ENCODE results near the gene RBM34. TPM values are rescaled to one million over a fixed set of nuclear protein-coding genes. Genes with fewer than 3 reads are reported as not detected.

RBM34 gene
- total and polyA plus RNA-seq, 4 donors: 51.0 to 71.7 (median 54.7) TPM

DNA sequence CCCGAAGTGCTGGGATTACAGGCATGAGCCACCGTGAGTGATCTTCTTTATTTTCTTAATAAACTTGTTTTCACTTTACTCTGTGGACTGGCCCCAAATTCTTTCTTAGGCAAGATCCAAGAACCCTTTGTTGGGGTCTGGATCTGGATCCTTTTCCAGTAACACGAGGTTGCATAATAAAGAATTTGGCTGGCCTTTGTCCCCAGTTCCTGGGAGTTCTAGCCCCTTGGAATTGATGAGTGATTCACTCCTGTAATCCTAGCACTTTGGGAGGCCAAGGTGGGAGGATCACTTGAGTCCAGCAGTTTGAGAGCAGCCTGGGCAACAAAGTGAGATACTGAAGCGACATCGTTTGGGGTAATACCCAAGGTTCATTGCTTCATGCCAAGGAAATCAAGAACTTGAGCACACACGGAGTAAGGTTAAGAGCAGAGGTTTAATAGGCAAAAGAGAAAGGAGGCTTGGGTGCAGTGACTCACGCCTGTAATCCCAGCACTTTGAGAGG is 30.2 kb downstream of the RBM34 start:
- 83 to 88% methylated on average over 7 of the region's 7 CpGs for WGBS, 2 donors
- H3K27ac ChIP-seq (ENCODE audit: low read depth in 1 of 2, low read length in 2 of 2): no peak overlapping the region
- H3K4me1 ChIP-seq (ENCODE audit: control insufficient read depth in 1 of 2, insufficient read depth in 2 of 2, low read length in 2 of 2): peaks cover 0 to 3% of the 10 kb centered on the region in 2 donors
- no peaks in the 10 kb centered on the region for H3K9me3 ChIP-seq (ENCODE audit: control insufficient read depth, low read length)
- H3K36me3 ChIP-seq (ENCODE audit: control insufficient read depth in 1 of 2, insufficient read depth in 2 of 2, low read length in 1 of 2): peaks cover 0 to 2% of the 10 kb centered on the region in 2 donors
- intact Hi-C loops (cut with DNase I): no loop called here
- no peaks in the 10 kb centered on the region for H3K27me3 ChIP-seq (ENCODE audit: control insufficient read depth in 1 of 2, insufficient read depth in 2 of 2, low read length in 1 of 2)
- H3K4me3 ChIP-seq (ENCODE audit: low read length in 2 of 2): no peak overlapping the region
- no peak for ATAC-seq (ENCODE audit: low FRiP score)
- no peak for DNase-seq

- DNase-seq: no peak
- no peaks in the 10 kb centered on the region for H3K36me3 ChIP-seq (ENCODE audit: control insufficient read depth in 1 of 2, insufficient read depth in 2 of 2, low read length in 1 of 2)
- no peak overlapping the region for H3K27ac ChIP-seq (ENCODE audit: low read depth in 1 of 2, low read length in 2 of 2)
- 92 to 93% methylated on average over 4 of the region's 4 CpGs for WGBS, 2 donors
- peaks cover 0 to 3% of the 10 kb centered on the region in 2 donors for H3K4me1 ChIP-seq (ENCODE audit: control insufficient read depth in 1 of 2, insufficient read depth in 2 of 2, low read length in 2 of 2)
- no peaks in the 10 kb centered on the region for H3K9me3 ChIP-seq (ENCODE audit: control insufficient read depth, low read length)
- no peaks in the 10 kb centered on the region for H3K27me3 ChIP-seq (ENCODE audit: control insufficient read depth in 1 of 2, insufficient read depth in 2 of 2, low read length in 1 of 2)
- H3K4me3 ChIP-seq (ENCODE audit: low read length in 2 of 2): no peak overlapping the region
- ATAC-seq (ENCODE audit: low FRiP score): no peak
- intact Hi-C loops (cut with DNase I): no loop called here
Measured at GRCh38 chr1:235129774-235130570, 31.1 kb downstream of the RBM34 start.

DNA sequence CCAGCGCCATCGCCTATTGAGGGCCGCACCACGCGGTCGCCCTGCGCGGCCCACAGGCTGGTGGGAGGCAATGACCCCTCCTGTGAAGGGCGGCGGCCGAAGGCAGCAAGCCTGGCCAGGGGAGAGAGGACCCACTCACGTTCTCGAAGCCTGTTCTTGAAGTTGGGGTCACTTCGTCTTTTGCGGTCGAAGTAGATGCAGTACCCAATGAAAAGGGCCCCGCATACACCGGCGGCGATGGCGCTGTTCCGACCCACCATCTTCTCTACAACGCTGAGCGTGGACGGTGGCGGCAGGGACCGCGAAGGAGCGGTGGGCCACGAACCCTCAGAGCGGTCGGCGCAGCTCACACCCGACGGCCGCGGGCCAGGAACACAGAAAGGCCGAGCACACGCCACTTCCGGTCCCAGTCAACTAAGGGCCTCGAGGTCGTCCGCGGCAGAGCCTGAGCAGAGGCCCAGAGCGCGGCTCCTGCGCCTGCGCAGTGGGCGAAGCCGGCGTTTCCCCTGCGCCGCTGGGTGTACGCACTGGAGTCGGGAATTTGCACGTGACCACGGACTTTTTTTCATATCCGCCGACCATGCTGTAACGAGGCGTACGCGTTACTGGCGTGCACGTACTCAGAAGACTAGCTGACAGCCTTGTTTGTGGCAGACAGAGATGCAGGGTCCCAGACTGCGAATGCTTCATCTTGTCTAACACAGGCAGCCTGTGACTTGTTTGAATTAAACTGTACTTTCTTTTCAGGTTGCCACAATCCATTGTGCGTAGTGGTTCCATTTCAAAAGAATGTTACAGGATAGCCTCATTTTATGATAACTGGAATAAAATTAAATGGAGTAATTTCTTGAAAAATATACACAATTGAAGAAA is 32.4 kb downstream of the RBM34 start, which contains the start of gene TOMM20:
TOMM20 (minus strand) TSS at position 382 of the 873 bp plus-strand sequence; CDS start at position 260, 122 bp downstream.
- H3K4me3 ChIP-seq (ENCODE audit: low read length in 2 of 2): peak within 1 kb of the TSS; percentile 75 to 76
- intact Hi-C loops (cut with DNase I): no loop called here
- H3K27me3 ChIP-seq (ENCODE audit: control insufficient read depth in 1 of 2, insufficient read depth in 2 of 2, low read length in 1 of 2): no peaks in the 10 kb centered on the region
- peaks cover 0 to 3% of the 10 kb centered on the region in 2 donors for H3K4me1 ChIP-seq (ENCODE audit: control insufficient read depth in 1 of 2, insufficient read depth in 2 of 2, low read length in 2 of 2)
- peak; percentile 98 for DNase-seq
- peak; percentile 100 for ATAC-seq (ENCODE audit: low FRiP score)
- 1% methylated on average over 65 to 67 of the region's 67 CpGs for WGBS, 2 donors
- no peaks in the 10 kb centered on the region for H3K36me3 ChIP-seq (ENCODE audit: control insufficient read depth in 1 of 2, insufficient read depth in 2 of 2, low read length in 1 of 2)
- peak within 1 kb of the TSS; percentile 4 to 88 for H3K27ac ChIP-seq (ENCODE audit: low read depth in 1 of 2, low read length in 2 of 2)
- no peaks in the 10 kb centered on the region for H3K9me3 ChIP-seq (ENCODE audit: control insufficient read depth, low read length)

GRCh38 chr1:235127732-235128455 is 33.2 kb downstream of the RBM34 start:
- Histone ChIP-seq H3K36me3 (ENCODE audit: control insufficient read depth in 1 of 2, insufficient read depth in 2 of 2, low read length in 1 of 2) (no peaks in the 10 kb centered on the region), H3K9me3 (ENCODE audit: control insufficient read depth, low read length) (no peaks in the 10 kb centered on the region), H3K27me3 (ENCODE audit: control insufficient read depth in 1 of 2, insufficient read depth in 2 of 2, low read length in 1 of 2) (no peaks in the 10 kb centered on the region), H3K27ac (ENCODE audit: low read depth in 1 of 2, low read length in 2 of 2) (peak overlapping the region; percentile 4 to 88), H3K4me1 (ENCODE audit: control insufficient read depth in 1 of 2, insufficient read depth in 2 of 2, low read length in 2 of 2) (peaks cover 0 to 3% of the 10 kb centered on the region in 2 donors), H3K4me3 (ENCODE audit: low read length in 2 of 2) (peak overlapping the region; percentile 75 to 76)
- WGBS, 2 donors: 1 to 2% methylated on average over 35 of the region's 35 CpGs
- DNase-seq (no peak), ATAC-seq (ENCODE audit: low FRiP score) (no peak)
- intact Hi-C loops (cut with DNase I): no loop called here

- DNase-seq (no peak), ATAC-seq (ENCODE audit: low FRiP score) (no peak)
- no peak overlapping the region for H3K27ac ChIP-seq (ENCODE audit: low read depth in 1 of 2, low read length in 2 of 2)
- peaks cover 0 to 3% of the 10 kb centered on the region in 2 donors for H3K4me1 ChIP-seq (ENCODE audit: control insufficient read depth in 1 of 2, insufficient read depth in 2 of 2, low read length in 2 of 2)
- WGBS, 2 donors: 24 to 30% methylated on average over 4 of the region's 4 CpGs
- intact Hi-C loops (cut with DNase I): no loop called here
- H3K27me3 ChIP-seq (ENCODE audit: control insufficient read depth in 1 of 2, insufficient read depth in 2 of 2, low read length in 1 of 2): no peaks in the 10 kb centered on the region
- H3K36me3 ChIP-seq (ENCODE audit: control insufficient read depth in 1 of 2, insufficient read depth in 2 of 2, low read length in 1 of 2): no peaks in the 10 kb centered on the region
- H3K9me3 ChIP-seq (ENCODE audit: control insufficient read depth, low read length): no peaks in the 10 kb centered on the region
- peak overlapping the region; percentile 75 to 76 for H3K4me3 ChIP-seq (ENCODE audit: low read length in 2 of 2)
Measured at GRCh38 chr1:235127203-235127602, 33.8 kb downstream of the RBM34 start.

- Histone ChIP-seq H3K4me3 (ENCODE audit: low read length in 2 of 2) (no peak overlapping the region), H3K4me1 (ENCODE audit: control insufficient read depth in 1 of 2, insufficient read depth in 2 of 2, low read length in 2 of 2) (peaks cover 0 to 3% of the 10 kb centered on the region in 2 donors), H3K36me3 (ENCODE audit: control insufficient read depth in 1 of 2, insufficient read depth in 2 of 2, low read length in 1 of 2) (no peaks in the 10 kb centered on the region), H3K27me3 (ENCODE audit: control insufficient read depth in 1 of 2, insufficient read depth in 2 of 2, low read length in 1 of 2) (no peaks in the 10 kb centered on the region), H3K27ac (ENCODE audit: low read depth in 1 of 2, low read length in 2 of 2) (no peak overlapping the region), H3K9me3 (ENCODE audit: control insufficient read depth, low read length) (no peaks in the 10 kb centered on the region)
- ATAC-seq (ENCODE audit: low FRiP score): no peak
- WGBS, 2 donors: 64 to 67% methylated on average over 1 of the region's 1 CpG
- intact Hi-C loops (cut with DNase I): no loop called here
- DNase-seq: no peak
Measured at GRCh38 chr1:235124665-235125064, 36.4 kb downstream of the RBM34 start.

- H3K9me3 ChIP-seq (ENCODE audit: control insufficient read depth, low read length): no peaks in the 10 kb centered on the region
- H3K27ac ChIP-seq (ENCODE audit: low read depth in 1 of 2, low read length in 2 of 2): no peak overlapping the region
- no peak overlapping the region for H3K4me3 ChIP-seq (ENCODE audit: low read length in 2 of 2)
- intact Hi-C loops (cut with DNase I): no loop called here
- ATAC-seq (ENCODE audit: low FRiP score) (no peak), DNase-seq (no peak)
- no peaks in the 10 kb centered on the region for H3K36me3 ChIP-seq (ENCODE audit: control insufficient read depth in 1 of 2, insufficient read depth in 2 of 2, low read length in 1 of 2)
- WGBS, 2 donors: 90 to 95% methylated on average over 9 of the region's 9 CpGs
- H3K27me3 ChIP-seq (ENCODE audit: control insufficient read depth in 1 of 2, insufficient read depth in 2 of 2, low read length in 1 of 2): no peaks in the 10 kb centered on the region
- peaks cover 0 to 3% of the 10 kb centered on the region in 2 donors for H3K4me1 ChIP-seq (ENCODE audit: control insufficient read depth in 1 of 2, insufficient read depth in 2 of 2, low read length in 2 of 2)
Measured at GRCh38 chr1:235124111-235124510, 36.9 kb downstream of the RBM34 start.

DNA sequence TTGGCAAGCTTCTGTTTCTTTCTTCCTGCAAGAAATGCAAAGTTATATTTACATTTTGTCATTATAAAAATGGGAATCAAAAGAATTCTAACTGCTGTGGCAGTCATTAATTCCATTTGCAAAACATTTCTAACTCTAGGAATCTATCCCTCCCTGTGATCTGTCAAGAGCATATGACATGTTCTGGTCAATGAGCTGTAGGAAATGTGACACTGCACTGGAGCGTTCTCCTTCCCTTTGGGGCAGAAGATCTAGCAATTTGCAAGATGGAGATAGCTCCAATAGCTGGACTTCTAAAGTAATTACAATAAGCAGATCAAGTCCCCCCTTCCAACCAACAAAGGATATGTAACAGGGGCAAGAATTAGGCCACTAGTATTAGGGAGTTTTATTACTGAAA is 38.7 kb downstream of the RBM34 start:
- ATAC-seq (ENCODE audit: low FRiP score) (no peak), DNase-seq (no peak)
- WGBS, 2 donors: 70 to 80% methylated on average over 1 of the region's 1 CpG
- Histone ChIP-seq H3K27me3 (ENCODE audit: control insufficient read depth in 1 of 2, insufficient read depth in 2 of 2, low read length in 1 of 2) (no peaks in the 10 kb centered on the region), H3K9me3 (ENCODE audit: control insufficient read depth, low read length) (no peaks in the 10 kb centered on the region), H3K4me3 (ENCODE audit: low read length in 2 of 2) (no peak overlapping the region), H3K4me1 (ENCODE audit: control insufficient read depth in 1 of 2, insufficient read depth in 2 of 2, low read length in 2 of 2) (peaks cover 0 to 3% of the 10 kb centered on the region in 2 donors), H3K27ac (ENCODE audit: low read depth in 1 of 2, low read length in 2 of 2) (no peak overlapping the region), H3K36me3 (ENCODE audit: control insufficient read depth in 1 of 2, insufficient read depth in 2 of 2, low read length in 1 of 2) (peaks cover 0 to 7% of the 10 kb centered on the region in 2 donors)
- intact Hi-C loops (cut with DNase I): no loop called here
